Measurements from ENCODE around the gene FBXL7.

The FBXL7 gene

DNA sequence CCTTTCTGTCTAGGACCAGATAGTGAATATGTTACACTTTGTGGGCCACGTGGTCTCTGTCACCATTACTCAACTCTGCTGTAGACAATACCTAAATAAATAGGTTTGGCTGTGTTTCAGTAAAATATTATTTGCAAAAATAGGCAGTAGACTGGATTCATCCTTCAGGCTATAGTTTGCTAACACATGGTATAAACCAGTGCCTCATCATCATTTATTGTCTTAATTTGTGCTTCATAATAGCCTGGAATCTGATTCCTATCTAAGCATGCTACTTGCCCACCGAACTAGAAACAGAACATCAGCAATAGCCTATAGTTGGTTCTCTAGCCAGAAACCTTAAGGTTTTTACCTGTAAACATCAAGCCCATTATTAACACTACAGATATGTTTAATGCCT is 215.6 kb downstream of the FBXL7 start:
- Histone ChIP-seq H2AFZ (ENCODE audit: low read depth, low read length) (no peak overlapping the region), H3K27me3 (ENCODE audit: insufficient read depth, low read length) (no peaks in the 10 kb centered on the region), H3K9me3 (ENCODE audit: low read length) (no peaks in the 10 kb centered on the region), H3K4me1 (ENCODE audit: insufficient read depth, low read length) (peaks cover 8% of the 10 kb centered on the region), H3K4me3 (ENCODE audit: low read length) (no peak overlapping the region), H3K36me3 (ENCODE audit: insufficient read depth, low read length) (no peaks in the 10 kb centered on the region)

DNA sequence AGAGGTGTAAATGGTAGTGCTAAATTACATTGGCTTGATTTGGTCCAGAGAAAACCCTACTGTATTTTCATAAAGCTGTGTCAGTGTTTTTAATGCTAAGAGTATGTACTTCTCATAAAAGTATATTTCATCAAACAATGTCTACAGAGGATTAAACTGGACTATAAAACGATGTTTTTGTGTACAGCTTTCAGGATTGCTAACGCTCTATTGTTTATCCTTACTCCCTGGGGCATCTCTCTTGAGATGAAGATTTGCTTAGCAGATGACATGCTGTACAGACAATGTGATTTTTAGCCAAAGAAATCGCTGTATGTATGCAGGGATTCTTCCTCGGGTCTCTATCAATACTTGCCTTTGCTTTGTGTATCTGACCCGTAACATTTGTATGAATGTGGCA is 216.0 kb downstream of the FBXL7 start:
- Histone ChIP-seq H3K9me3 (ENCODE audit: low read length) (no peaks in the 10 kb centered on the region), H3K36me3 (ENCODE audit: insufficient read depth, low read length) (no peaks in the 10 kb centered on the region), H3K27me3 (ENCODE audit: insufficient read depth, low read length) (no peaks in the 10 kb centered on the region), H2AFZ (ENCODE audit: low read depth, low read length) (no peak overlapping the region), H3K4me1 (ENCODE audit: insufficient read depth, low read length) (peaks cover 8% of the 10 kb centered on the region), H3K4me3 (ENCODE audit: low read length) (no peak overlapping the region)

DNA sequence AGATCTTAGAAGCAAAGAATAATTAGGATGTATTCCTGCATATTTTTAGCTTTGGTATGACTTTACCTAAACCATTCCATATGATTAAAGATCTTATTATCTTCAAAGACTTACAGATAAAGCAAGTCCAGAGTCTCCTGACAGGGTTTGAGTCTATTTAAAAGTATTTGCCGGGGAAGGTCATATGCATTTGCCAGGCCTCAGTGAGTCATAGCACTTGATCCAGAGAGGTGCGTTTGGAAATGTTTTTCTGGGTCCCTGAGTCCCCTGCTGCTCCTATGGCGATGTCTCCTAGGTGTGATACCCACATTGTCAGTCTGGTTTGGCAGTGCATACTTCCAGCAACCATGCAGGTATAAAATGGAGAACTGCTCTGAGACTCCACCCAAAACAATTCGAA is 217.0 kb downstream of the FBXL7 start:
- Histone ChIP-seq H3K4me1 (ENCODE audit: insufficient read depth, low read length) (peaks cover 8% of the 10 kb centered on the region), H3K36me3 (ENCODE audit: insufficient read depth, low read length) (no peaks in the 10 kb centered on the region), H2AFZ (ENCODE audit: low read depth, low read length) (no peak overlapping the region), H3K4me3 (ENCODE audit: low read length) (no peak overlapping the region), H3K9me3 (ENCODE audit: low read length) (no peaks in the 10 kb centered on the region), H3K27me3 (ENCODE audit: insufficient read depth, low read length) (no peaks in the 10 kb centered on the region)

DNA sequence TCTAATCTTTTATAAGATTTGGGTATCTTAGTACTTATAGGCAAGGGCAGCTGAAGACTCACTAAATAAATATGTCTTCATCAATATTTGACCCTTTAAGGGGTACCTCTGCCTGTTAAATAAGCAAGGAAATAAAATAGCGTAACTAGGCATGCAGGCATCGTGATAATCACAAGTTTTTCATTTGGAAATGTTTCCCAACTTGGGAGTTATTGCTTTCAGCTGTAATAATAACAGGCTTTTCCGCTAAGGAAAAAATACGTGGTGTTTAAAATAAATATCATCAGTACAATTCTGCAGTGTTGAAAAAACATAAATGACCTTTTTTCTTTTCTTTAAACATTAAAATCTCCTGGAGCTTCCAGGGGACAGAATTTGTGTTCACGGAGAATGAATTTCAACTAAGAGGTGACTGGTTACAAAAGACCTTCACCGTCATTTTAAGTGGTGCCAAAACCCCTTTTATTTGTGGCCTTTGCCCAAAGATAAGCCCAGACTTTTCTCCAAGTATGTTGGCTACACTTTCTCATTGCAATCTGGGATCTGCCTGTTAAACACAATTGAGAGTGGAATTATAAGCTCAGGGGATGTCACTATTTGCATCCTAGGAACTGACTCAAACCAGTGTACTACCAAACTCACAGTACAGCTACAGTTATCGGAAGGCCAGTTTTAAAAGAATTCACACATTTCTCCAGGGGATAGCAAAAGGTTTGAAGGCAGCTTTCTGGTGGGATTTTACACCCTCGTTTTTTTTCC is 218.6 kb downstream of the FBXL7 start:
- Histone ChIP-seq H3K27me3 (ENCODE audit: insufficient read depth, low read length) (no peaks in the 10 kb centered on the region), H3K4me1 (ENCODE audit: insufficient read depth, low read length) (peaks cover 8% of the 10 kb centered on the region), H3K36me3 (ENCODE audit: insufficient read depth, low read length) (no peaks in the 10 kb centered on the region), H3K9me3 (ENCODE audit: low read length) (no peaks in the 10 kb centered on the region), H3K4me3 (ENCODE audit: low read length) (no peak overlapping the region), H2AFZ (ENCODE audit: low read depth, low read length) (no peak overlapping the region)

DNA sequence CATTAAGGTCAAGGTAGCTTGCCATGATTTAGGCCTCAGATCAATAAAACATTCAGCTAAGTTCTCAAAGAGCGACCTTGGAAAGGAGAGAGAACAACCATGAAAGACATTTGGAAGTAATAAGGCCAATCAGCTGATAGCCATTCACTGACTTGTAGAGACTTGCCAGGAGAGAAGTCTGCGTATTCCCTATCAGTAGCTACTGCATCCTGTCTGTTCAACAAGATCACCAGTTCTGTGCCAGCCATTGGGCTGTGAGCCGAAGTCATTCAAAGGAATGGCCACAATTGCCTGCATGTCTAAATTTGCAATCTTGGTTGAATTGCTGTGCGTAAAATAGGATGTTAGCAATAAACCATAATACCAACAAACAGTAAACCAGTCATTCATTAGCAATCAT is 219.8 kb downstream of the FBXL7 start:
- H3K4me1 ChIP-seq (ENCODE audit: insufficient read depth, low read length), result peaks cover 8% of the 10 kb centered on the region
- H2AFZ ChIP-seq (ENCODE audit: low read depth, low read length), result no peak overlapping the region
- no peaks in the 10 kb centered on the region for H3K27me3 ChIP-seq (ENCODE audit: insufficient read depth, low read length)
- no peak overlapping the region for H3K4me3 ChIP-seq (ENCODE audit: low read length)
- H3K36me3 ChIP-seq (ENCODE audit: insufficient read depth, low read length), result no peaks in the 10 kb centered on the region
- no peaks in the 10 kb centered on the region for H3K9me3 ChIP-seq (ENCODE audit: low read length)

DNA sequence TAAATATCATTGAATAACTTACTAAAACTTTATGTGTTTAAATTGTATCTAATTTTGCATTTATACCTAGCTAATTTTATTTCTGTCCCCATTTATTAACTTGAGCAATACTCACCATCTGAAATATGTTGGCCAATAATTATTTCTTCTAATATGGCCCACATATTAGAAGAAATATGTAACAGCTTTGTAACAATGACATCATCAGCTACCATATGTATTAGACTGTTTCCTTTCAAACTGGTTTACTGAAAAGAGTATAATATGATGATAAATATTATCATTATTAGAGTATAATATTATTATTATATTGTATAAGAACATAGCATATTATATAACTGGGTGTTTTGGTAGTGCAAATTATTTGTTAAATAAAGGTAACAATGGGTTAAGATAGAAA is 220.5 kb downstream of the FBXL7 start:
- no peaks in the 10 kb centered on the region for H3K36me3 ChIP-seq (ENCODE audit: insufficient read depth, low read length)

DNA sequence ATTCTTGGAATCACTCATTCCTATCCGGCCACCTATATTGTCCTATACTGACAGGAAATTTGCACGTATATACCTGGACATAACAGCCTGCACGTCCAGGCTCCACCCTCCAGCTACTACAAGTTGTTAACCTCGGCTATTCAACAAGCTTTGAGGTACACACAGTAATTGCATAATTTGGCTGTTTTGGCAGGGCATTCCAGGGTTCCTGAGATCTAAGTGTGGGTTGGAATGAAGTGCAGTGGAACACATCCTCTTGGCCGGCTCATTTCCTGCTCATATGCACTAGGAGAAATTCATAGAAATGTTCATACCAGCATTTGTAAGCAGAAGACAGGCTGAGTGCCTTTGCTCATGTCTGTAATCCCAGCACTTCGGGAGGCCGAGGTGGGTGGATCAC is 222.3 kb downstream of the FBXL7 start:
- Histone ChIP-seq H3K4me3 (ENCODE audit: low read length) (no peak overlapping the region), H3K9me3 (ENCODE audit: low read length) (peaks cover 3% of the 10 kb centered on the region), H3K4me1 (ENCODE audit: insufficient read depth, low read length) (peaks cover 8% of the 10 kb centered on the region), H3K27me3 (ENCODE audit: insufficient read depth, low read length) (no peaks in the 10 kb centered on the region), H3K36me3 (ENCODE audit: insufficient read depth, low read length) (no peaks in the 10 kb centered on the region), H2AFZ (ENCODE audit: low read depth, low read length) (no peak overlapping the region)

More for the DNA sequence above, 220.5 kb downstream of the FBXL7 start:
- Histone ChIP-seq H2AFZ (ENCODE audit: low read depth, low read length) (no peak overlapping the region), H3K4me1 (ENCODE audit: insufficient read depth, low read length) (peaks cover 8% of the 10 kb centered on the region), H3K4me3 (ENCODE audit: low read length) (no peak overlapping the region), H3K9me3 (ENCODE audit: low read length) (peaks cover 2% of the 10 kb centered on the region), H3K27me3 (ENCODE audit: insufficient read depth, low read length) (no peaks in the 10 kb centered on the region)

DNA sequence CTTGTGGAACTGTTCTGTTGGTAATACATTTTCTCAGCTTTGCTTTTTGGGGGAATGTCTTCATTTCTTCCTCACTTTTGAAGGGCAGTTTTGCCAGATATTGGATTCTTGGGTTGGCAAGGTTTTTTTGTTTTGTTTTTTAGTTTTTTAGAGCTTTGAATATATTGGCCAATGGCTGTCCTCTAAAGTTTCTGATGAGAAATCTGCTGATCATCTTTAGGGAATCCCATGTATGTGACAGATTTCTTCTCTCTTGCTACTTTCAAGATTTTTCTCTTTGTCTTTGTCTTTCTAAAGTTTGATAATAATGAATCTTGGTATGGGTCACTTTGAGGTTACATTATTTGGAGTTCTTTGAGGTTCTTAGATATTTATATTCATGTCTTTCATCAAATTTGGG is 227.4 kb downstream of the FBXL7 start:
- Histone ChIP-seq H3K27me3 (ENCODE audit: insufficient read depth, low read length) (no peaks in the 10 kb centered on the region), H3K9me3 (ENCODE audit: low read length) (peaks cover 3% of the 10 kb centered on the region), H3K4me3 (ENCODE audit: low read length) (no peak overlapping the region), H3K4me1 (ENCODE audit: insufficient read depth, low read length) (no peaks in the 10 kb centered on the region), H3K36me3 (ENCODE audit: insufficient read depth, low read length) (no peaks in the 10 kb centered on the region), H2AFZ (ENCODE audit: low read depth, low read length) (no peak overlapping the region)

DNA sequence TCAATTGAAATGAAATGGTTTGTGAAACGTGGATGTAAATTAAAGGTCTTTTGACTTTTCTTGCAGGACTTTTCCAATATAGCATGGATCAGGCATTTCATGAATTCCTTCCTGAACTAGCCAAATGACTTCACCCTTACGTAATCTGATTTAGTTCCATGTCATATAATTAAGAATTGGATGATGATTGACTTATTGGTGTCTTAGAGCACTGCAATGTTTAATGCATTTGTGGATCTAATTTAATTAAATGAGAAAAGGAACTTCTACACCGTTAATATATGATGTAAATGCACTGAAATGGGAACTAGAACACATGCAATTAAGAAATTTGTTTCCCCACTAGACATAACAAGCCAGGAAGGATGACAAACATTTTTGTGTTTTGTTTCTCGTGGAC is 228.8 kb downstream of the FBXL7 start:
- H3K27me3 ChIP-seq (ENCODE audit: insufficient read depth, low read length), result no peaks in the 10 kb centered on the region
- H3K36me3 ChIP-seq (ENCODE audit: insufficient read depth, low read length), result no peaks in the 10 kb centered on the region
- H2AFZ ChIP-seq (ENCODE audit: low read depth, low read length), result no peak overlapping the region
- no peaks in the 10 kb centered on the region for H3K4me1 ChIP-seq (ENCODE audit: insufficient read depth, low read length)
- peaks cover 3% of the 10 kb centered on the region for H3K9me3 ChIP-seq (ENCODE audit: low read length)
- H3K4me3 ChIP-seq (ENCODE audit: low read length), result no peak overlapping the region

DNA sequence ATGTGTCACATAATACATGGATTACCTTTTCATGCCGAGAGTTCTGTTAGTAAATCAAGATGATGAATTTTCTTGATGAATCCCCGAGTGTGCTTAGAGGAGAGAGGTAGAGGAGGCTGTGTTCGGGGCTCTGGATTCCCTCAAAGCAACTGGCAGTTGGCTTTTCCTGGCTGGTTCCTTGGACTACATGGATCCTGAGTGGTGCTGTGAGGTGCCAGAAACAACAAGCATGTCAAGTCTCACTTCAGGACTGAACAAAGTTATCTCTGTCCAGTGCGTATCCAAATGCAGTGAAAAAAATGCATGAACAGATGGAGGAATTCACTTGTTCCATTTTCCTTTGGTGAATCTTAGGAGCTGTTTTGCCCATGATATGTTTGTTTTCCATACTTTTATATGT is 231.7 kb downstream of the FBXL7 start:
- Histone ChIP-seq H2AFZ (ENCODE audit: low read depth, low read length) (no peak overlapping the region), H3K36me3 (ENCODE audit: insufficient read depth, low read length) (no peaks in the 10 kb centered on the region), H3K4me3 (ENCODE audit: low read length) (no peak overlapping the region), H3K9me3 (ENCODE audit: low read length) (no peaks in the 10 kb centered on the region), H3K27me3 (ENCODE audit: insufficient read depth, low read length) (no peaks in the 10 kb centered on the region), H3K4me1 (ENCODE audit: insufficient read depth, low read length) (no peaks in the 10 kb centered on the region)

DNA sequence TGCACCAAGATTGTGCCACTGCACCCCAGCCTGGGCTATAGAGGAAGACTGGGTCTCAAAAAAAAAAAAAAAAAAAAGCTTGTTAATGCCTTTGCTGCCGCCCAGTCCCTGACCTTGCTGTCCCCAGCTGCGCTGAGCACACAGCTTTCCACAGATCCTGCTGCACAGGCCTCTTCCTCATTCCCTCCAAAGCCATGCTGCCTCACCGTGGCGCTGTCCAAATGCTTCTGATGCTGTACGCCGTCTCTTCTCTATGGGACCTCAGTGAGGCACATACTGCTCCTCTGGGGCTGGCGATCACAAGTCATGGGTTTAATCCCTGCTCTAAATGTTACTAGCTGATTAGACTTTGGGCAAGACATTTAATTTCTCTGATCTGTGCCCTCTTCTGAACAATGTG is 234.1 kb downstream of the FBXL7 start:
- no peaks in the 10 kb centered on the region for H3K9me3 ChIP-seq (ENCODE audit: low read length)
- no peaks in the 10 kb centered on the region for H3K27me3 ChIP-seq (ENCODE audit: insufficient read depth, low read length)
- H3K36me3 ChIP-seq (ENCODE audit: insufficient read depth, low read length), result no peaks in the 10 kb centered on the region
- no peaks in the 10 kb centered on the region for H3K4me1 ChIP-seq (ENCODE audit: insufficient read depth, low read length)
- H3K4me3 ChIP-seq (ENCODE audit: low read length), result no peak overlapping the region
- H2AFZ ChIP-seq (ENCODE audit: low read depth, low read length), result no peak overlapping the region

DNA sequence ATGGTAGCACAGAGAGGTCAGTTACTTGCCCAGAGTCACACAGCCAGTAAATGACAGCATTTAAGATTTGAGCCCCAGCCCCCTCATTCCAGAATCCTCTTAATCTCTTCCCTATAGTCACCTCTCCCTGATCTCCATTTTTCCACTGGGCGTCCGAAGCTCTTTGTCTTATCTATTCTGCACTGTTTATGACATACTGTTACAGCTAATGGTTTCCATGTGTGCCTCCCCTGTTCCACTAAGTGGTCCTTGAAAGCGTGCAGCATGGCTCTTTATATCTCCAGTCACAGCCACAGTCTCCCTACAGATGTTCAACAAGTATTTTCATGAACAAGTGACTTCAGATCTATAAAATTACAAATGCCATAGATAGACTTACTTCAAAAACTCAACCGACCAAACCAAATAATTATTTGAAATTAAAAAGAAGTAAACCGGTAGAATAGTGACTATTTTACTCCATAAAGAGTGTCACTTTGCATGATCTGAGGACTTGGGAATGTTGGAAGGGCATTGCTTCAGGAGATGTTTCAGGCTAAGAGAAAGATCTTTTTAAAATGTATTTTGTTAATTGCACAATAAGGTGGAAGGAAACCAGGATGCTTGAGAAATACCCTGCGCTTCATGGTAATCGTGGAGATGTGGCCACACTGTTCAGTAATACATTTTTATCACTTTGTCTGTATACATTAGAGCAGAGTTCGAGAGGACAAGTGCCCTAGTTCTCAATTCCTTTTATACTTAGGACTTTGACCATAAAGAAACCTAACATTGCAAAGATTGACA is 237.2 kb downstream of the FBXL7 start:
- Histone ChIP-seq H3K36me3 (ENCODE audit: insufficient read depth, low read length) (no peaks in the 10 kb centered on the region), H3K4me1 (ENCODE audit: insufficient read depth, low read length) (no peaks in the 10 kb centered on the region), H3K9me3 (ENCODE audit: low read length) (no peaks in the 10 kb centered on the region), H2AFZ (ENCODE audit: low read depth, low read length) (no peak overlapping the region), H3K4me3 (ENCODE audit: low read length) (no peak overlapping the region), H3K27me3 (ENCODE audit: insufficient read depth, low read length) (no peaks in the 10 kb centered on the region)

DNA sequence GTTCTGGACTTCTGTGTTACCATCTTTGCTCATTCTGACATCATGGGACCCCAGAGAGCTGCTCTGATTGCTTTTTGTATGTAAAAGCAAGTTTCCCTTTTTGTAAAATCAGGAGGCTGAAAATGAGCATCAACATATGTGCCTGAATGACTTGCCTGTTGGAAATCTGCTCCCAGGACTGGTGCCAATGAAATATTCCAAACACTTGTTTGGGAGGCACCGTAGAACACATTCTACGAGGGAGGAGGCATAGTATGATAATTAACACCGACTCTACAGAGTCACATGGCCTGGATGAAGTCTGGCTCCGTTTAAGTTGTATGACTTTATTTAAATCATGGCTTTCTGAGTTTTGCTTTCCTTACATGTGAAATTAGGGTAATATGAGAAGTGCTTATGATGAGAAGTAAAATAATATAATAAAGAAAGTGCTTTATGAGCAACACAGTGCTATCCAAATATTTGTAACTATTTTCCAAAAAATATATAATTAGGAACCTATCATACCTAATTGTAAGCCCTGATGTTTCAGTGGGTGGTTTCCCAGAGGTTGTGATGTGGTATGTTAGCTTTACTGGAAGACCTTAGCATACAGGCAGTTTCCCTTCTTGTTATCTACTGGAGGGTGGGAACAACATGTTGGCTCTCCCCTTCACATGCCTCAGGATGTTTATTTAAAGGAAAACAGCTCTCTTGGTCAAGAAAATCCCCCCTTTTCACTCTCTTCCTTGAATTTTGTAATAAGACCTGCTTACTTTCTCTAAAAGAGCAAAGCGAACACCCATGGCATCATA is 238.1 kb downstream of the FBXL7 start:
- no peak overlapping the region for H3K4me3 ChIP-seq (ENCODE audit: low read length)
- H2AFZ ChIP-seq (ENCODE audit: low read depth, low read length), result no peak overlapping the region
- no peaks in the 10 kb centered on the region for H3K27me3 ChIP-seq (ENCODE audit: insufficient read depth, low read length)
- H3K36me3 ChIP-seq (ENCODE audit: insufficient read depth, low read length), result no peaks in the 10 kb centered on the region
- no peaks in the 10 kb centered on the region for H3K9me3 ChIP-seq (ENCODE audit: low read length)
- no peaks in the 10 kb centered on the region for H3K4me1 ChIP-seq (ENCODE audit: insufficient read depth, low read length)
